Activated CD4-positive, alpha-beta T cell treated with anti-CD3 and anti-CD28 coated beads for 24 hours (primary cell): Measurements from ENCODE around the gene GOT2.
"Not testable (repeated sequence)": the region's sequence is repeated elsewhere in the genome, so short reads cannot be mapped to it uniquely, and the experiment has no call there.

Source experiments
- DNase-seq, 2 donors: peaks; one replicate each; pipeline ENCODE4 v3.0.0-alpha.2; 2020; ENCODE audit warnings: low read depth in 2 of 2

The GOT2 gene

DNA sequence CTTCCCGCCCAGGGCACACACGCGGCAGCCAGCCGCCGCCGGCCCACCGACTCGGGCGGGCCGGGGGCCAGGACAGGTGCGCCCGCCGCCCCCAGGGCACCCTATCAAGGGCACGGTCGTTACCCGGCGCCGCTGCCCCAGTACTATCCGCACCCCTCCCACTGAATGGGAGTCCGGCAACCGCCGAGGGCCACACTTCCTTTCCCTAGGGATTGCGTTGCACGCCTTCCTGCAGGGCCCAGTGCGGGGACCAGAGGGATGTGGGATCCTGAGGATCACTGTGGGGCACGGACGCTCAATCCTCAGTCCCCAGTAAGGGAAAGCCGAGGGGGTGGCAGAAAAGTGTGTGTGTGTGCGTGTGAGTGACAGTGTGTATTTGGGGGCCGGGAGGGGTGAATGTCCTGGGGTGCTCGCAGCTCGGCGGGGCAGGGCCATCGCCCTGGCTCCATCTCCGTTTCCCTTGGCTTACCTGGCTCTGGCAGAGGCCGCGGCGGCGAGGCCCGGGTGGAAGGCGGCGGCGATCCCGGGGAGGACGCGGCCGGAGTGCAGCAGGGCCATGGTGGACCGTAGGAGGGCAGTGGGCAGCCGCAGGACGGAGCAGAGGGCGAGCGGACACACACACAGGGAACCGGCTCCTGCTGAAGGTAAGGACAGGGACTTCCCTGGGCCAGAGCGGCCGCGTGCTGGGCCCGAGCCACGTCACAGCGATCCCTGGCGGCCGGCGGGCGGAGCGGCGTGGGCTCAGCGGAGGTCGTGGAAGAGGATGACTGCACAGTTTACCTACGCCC, at the start of gene GOT2:
GOT2 (minus strand) TSS at position 646 of the 788 bp plus-strand sequence; CDS start at position 558, 88 bp downstream.
- peak; percentile 65 to 75 for DNase-seq

DNA sequence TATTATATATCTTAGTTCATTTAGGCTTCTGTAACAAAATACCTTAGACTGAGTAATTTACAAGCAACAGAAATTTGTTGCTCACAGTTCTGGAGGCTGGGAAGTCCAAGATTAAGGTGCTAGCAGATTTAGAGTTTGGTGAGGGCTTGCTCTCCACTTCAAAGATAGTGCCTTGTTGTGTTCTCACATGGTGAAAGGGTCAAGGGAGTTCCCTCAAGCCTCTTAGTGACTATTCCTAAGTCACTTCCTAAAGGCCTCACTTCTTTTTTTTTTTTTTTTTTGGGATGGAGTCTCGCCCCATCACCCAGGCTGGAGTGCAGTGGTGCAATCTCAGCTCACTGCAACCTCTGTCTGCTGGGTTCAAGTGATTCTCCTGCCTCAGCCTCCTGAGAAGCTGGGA, 45.2 kb upstream of the GOT2 start:
- DNase-seq, result not testable (repeated sequence)

DNA sequence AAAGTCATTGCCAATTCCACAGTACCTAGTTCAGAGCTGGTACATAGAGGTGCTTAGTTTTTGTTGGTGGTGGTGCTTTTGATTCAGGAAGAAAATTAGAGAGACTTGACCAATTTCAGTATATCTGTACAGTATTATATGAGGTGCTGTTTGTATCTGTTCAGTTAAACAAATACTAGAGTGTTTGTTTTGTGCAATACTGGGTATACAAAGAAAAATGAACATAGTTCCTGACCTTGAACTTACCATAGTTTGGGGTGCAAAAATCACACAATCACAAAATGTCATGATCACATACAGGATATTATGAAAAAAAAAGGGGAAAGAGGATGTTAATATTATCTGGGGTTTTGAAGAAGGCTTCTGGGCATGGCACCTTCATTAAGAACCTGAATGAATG, 39.8 kb upstream of the GOT2 start:
- no peak for DNase-seq

- no peak for DNase-seq
Observed at GRCh38 chr16:58768145-58768544, 34.0 kb upstream of the GOT2 start.

DNA sequence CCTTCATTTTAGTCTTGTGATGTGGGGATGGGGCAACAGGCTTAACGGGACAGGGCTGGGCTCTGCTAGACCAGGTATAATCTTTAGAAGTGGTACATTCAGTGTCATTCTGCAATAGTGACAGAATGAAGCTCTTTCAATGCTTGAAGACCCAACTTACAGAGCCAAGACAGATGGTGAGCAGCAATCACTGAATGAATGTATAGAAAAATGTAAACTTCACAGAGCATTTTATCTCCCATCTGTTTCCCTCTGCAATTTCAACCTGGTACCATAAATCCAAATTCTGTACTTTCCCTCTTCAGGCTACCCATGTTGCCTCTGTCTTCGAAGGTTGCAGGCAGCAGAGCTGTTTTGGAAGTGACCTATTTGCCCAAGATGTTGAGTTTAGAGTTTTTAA, 33.5 kb upstream of the GOT2 start:
- DNase-seq, result no peak

GRCh38 chr16:58756650-58757332, 22.7 kb upstream of the GOT2 start:
- DNase-seq, result no peak

GRCh38 chr16:58755989-58756649, 22.0 kb upstream of the GOT2 start:
- peak; percentile 65 to 68 for DNase-seq

GRCh38 chr16:58753711-58754134, 19.6 kb upstream of the GOT2 start:
- DNase-seq, result no peak

GRCh38 chr16:58744497-58744896, 10.4 kb upstream of the GOT2 start:
- no peak for DNase-seq

DNA sequence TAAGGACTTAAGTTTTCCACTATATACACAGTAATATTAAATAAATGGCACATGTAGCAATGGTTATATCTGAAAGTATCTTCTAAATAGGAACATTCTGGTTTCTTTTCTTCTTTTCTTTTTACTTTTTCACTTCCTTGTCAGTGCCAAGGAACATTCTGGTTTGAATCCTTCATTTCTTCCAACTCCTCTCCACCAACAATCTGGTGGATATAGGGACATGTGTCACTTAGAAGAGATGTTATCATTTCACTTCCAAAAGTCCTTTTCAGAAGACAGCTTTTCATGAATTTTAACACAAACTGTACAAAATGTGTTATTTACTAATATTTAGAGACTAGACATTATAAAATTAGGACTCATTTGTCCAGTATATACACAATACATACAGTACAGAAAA, 7.9 kb upstream of the GOT2 start:
- DNase-seq, result no peak

- no peak for DNase-seq
Observed at GRCh38 chr16:58741166-58741565, 7.0 kb upstream of the GOT2 start.

- DNase-seq, result no peak
Observed at GRCh38 chr16:58738672-58739296, 4.7 kb upstream of the GOT2 start.

DNA sequence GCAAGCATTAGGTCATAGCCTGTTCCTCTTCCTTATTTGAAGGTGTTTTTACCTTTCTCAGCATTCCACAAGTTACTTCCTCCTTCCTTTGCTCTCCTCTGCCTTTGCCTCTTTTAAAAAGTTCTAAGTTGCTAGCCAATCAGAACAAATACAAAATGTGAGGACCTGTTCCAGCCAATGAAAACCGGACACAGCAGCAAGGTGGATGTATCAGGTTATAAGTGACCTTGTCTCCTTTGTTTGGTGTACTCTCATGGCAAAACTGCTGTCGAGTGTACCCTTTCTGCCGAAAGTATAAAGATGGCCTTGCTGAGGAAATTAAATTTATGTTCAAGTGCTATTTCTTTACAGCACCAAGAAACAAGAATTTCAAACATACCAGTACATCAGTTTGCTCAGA, 2.2 kb upstream of the GOT2 start:
- DNase-seq, result not testable (repeated sequence)

GRCh38 chr16:58734459-58734787, 307 bp upstream of the GOT2 start:
- no peak for DNase-seq

DNA sequence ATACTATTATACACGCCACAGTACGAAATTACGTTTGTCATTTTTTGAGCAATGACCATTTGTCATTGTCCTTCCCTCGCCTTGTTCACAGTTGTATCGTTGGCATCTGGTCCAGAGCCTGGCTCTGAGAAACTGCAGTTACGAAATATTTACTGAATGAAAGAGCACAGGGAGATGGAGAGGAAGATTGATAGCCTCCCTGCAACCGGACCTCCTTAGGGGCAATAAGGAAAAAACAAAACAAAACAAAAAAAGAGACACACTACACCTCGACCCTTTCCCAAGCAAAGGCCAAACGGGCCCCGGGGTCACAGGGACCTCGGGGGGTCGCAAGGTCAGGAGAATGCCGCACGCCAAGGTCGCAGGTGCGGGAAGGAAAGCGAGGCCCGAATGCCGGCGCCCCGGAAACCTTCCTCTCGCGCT, 857 bp downstream of the GOT2 start:
- DNase-seq, result no peak

DNA sequence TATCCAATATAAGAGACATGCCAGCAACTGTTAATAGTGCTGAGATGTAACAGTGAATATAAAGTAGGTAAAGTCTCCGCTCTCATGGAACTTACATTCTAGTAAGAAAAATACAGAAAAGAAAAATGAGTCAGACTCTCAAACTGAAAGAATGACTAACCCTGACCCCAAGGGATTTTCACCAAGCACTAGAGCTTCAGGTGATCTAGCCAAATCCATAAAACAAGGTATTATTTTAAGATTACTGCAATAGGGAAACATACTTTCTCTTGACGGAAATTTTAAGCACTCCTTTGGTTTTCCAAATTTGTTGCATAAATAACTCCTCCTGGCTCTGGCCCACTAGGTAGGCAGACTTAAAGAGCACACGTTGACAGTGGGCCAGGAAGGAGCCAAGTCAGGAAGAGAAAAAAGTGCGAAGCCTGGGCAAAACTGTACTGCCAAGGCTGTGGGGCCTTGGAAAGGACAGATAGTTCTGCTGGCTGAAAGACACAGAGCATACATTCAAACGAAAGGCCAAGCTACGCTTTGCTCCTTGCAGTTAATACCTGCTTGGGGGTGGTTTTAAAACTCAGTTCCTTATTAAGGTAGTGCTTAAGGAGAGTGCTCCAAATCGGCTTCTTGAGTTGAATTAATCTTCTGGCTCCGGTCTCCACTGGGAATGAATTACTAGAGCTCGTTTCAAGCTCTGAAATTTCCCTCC, 1.4 kb downstream of the GOT2 start:
- no peak for DNase-seq

- DNase-seq, result no peak
Observed at GRCh38 chr16:58730724-58731370, 3.3 kb downstream of the GOT2 start.

DNA sequence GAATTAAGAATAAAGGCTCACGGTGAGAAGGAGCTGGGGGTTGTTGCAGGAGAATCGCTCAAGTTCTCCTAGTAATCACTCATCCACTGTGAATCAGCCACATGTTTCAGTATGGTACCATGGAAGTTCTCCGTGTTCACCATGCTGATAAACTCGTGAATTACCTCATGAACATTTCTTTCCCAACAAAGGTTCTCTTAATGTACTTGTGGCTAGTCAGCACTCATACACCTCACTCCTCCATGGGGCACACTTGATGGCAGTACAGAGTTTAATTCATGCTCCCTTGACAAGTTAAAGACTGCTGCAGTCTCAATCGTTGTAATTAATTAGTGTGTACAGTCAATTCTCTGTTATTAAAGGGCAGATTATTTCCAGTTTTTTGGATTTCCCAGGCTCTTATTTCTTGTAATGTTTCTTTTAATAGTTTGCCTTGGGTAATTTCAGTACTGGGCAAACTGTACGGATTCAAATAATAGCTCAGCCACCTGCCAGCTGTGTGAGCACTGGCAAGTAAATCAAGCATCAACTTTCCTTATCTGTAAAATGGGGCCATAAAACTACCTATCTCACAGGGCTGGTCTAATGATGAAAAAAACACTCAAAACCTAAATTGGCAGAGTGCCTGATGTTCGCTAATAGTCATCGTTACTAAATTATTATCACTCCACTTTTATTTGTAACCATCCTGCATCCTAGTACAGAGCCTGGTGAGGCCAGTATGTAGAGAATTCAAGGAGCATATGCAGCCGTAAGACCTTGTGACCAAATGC, 6.1 kb downstream of the GOT2 start:
- no peak for DNase-seq

DNA sequence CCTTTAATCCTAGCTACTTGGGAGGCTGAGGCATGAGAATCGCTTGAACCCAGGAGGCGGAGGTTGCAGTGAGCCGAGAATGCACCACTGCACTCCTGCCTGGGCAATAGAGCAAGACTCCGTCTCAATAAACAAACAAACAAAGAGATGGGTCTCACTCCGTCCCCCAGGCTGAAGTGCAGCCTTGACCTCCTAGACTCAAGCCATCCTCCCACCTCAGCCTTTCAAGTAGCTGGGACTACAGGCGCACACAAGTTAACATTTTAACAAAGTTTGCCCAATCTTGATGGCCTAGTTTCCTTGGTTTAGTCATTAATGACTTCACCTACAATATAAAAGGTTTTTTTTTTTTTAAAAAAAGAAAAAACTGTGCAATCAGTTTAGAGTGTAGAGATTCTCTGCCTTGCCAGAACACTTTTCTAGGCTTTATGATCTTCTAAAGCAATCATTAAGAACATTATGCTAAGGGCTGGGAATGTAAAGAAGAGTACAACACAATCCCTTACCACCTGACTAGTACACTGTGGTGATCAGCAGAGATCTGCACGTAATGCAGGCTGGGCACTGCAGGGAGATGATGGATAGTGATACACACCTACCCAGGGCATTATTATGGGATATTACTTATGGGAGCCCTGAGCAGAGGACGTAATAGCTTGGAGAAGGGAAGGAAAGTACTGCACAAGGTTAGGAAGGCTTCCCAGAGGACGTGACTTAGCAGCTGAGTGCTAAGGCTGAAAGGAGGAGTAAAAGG, 6.9 kb downstream of the GOT2 start:
- no peak for DNase-seq

DNA sequence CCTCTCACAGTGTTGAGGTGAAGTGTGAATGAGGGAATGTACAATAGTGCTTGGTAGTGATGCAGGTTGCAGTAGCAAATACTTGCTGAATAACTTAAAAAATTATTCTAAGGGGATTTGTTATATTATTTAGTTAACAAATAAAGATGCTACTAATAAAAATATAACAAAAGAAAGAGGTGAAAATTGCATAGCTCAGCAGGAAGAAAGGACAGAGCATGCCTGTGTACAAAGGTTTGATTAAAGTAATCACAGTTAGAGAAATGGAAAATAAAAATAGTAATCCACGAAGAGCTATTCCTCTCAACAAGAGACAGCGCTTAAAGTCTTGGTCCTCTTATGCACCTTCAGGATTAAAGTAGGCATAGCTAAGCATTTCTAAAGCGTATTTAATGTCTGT, 11.0 kb downstream of the GOT2 start:
- DNase-seq, result no peak
